Measurements from ENCODE around the gene HS3ST1.

The HS3ST1 gene

GRCh38 chr4:11354531-11354930 lies 74.2 kb downstream of the HS3ST1 start:
- DNase-seq (ENCODE audit: low spot score) = no peak
- TF ChIP-seq CTCF (IDR thresholded peaks at IDR 0.05; ENCODE audit: extremely low read depth, missing control alignments) = no peak

- DNase-seq (ENCODE audit: low spot score) = no peak
- no peak for TF ChIP-seq CTCF (IDR thresholded peaks at IDR 0.05; ENCODE audit: extremely low read depth, missing control alignments)
These were observed 80.1 kb downstream of the HS3ST1 start for GRCh38 chr4:11348449-11349088.

GRCh38 chr4:11344916-11345315 lies 83.8 kb downstream of the HS3ST1 start:
- DNase-seq (ENCODE audit: low spot score) = no peak
- TF ChIP-seq CTCF (IDR thresholded peaks at IDR 0.05; ENCODE audit: extremely low read depth, missing control alignments) = no peak

- TF ChIP-seq CTCF (IDR thresholded peaks at IDR 0.05; ENCODE audit: extremely low read depth, missing control alignments) = no peak
These were observed 85.2 kb downstream of the HS3ST1 start for GRCh38 chr4:11343536-11343935.

More at GRCh38 chr4:11343536-11343935, 85.2 kb downstream of the HS3ST1 start:
- DNase-seq (ENCODE audit: low spot score) = no peak

Data from GM20000 (cell line).